Left lung (tissue), 10 donors: ENCODE data around the gene BBOX1. TPM values are rescaled to one million over a fixed set of nuclear protein-coding genes. Genes with fewer than 3 reads are reported as not detected.
A peak's percentile ranks its signal among the peaks of the same experiment; 100 is the strongest.
"Not testable (repeated sequence)": the region's sequence is repeated elsewhere in the genome, so short reads cannot be mapped to it uniquely, and the experiment has no call there.

ENCODE experiments used
- ATAC-seq: fragments of 200-7000 bp; cut with Tn5 transposase; one replicate; pipeline ENCODE4 v1.9.1; 2020; ENCODE audit warnings: moderate library complexity
- DNase-seq, 4 donors: peaks; one replicate each; pipeline ENCODE4 v3.0.0-alpha.2; 2013 to 2020
- H3K27ac ChIP-seq, 2 donors: fragments of 200-600 bp; sonication (generic) in 1 of 2; one replicate each; pipeline versions ENCODE4 v1.5.0 to v1.8.0; 2020 to 2021
- H3K27me3 ChIP-seq, 2 donors: fragments of 200-600 bp; sonication (generic) in 1 of 2; one replicate each; pipeline versions ENCODE4 v1.5.0 to v1.8.0; 2020 to 2021
- H3K36me3 ChIP-seq, 2 donors: fragments of 200-600 bp; sonication (generic) in 1 of 2; one replicate each; pipeline versions ENCODE4 v1.5.0 to v1.8.0; 2020 to 2021
- H3K4me1 ChIP-seq, 2 donors: fragments of 200-600 bp; one replicate each; pipeline ENCODE4 v1.8.0; 2021
- H3K4me3 ChIP-seq, 2 donors: fragments of 200-600 bp; sonication (generic) in 1 of 2; one replicate each; pipeline versions ENCODE4 v1.5.0 to v1.8.0; 2020 to 2021; ENCODE audit warnings: mild to moderate bottlenecking in 1 of 2
- H3K9me3 ChIP-seq, 2 donors: fragments of 200-600 bp; sonication (generic) in 1 of 2; one replicate each; pipeline versions ENCODE4 v1.5.0 to v1.8.0; 2020 to 2021
- intact Hi-C, 2 donors: fragments of 100-400 bp; cut with DNase I; formaldehyde crosslinking; loops; one replicate each; pipeline versions ENCODE4 v1.11.2 to v1.14.2; 2022
- polyA plus RNA-seq, 6 donors: library from polyadenylated mRNA; unstranded; fragments of 120-200 nt; gene quantifications; one replicate each; pipeline ENCODE4 v1.2.1, GENCODE V29; 2013; ENCODE audit not compliant: insufficient read length in 6 of 6
- total RNA-seq, 2 donors: library from RNA; stranded (reverse); fragmentation: NEBNext Ultra II Directional; extraction: Animal tissue kit (Norgen Biotek cat#: 25700); gene quantifications; one replicate each; pipeline ENCODE4 v1.2.1, GENCODE V29; 2021
- TF ChIP-seq, protein P1 (sequence below), 2 donors: fragments of 200-600 bp; sonication (generic) in 1 of 2; IDR thresholded peaks; one replicate each; pipeline versions ENCODE4 v1.5.0 to v1.8.0; 2021; ENCODE audit warnings: antibody characterized with exemption in 2 of 2
- donor health status: DM: no; HTN: yes; CAD: no.
- donor health status: DM: no; HTN: no; CAD: no.

The BBOX1 gene
- total and polyA plus RNA-seq, 8 donors: 0.11 to 0.64 (median 0.36) TPM; not detected in 2

DNA sequence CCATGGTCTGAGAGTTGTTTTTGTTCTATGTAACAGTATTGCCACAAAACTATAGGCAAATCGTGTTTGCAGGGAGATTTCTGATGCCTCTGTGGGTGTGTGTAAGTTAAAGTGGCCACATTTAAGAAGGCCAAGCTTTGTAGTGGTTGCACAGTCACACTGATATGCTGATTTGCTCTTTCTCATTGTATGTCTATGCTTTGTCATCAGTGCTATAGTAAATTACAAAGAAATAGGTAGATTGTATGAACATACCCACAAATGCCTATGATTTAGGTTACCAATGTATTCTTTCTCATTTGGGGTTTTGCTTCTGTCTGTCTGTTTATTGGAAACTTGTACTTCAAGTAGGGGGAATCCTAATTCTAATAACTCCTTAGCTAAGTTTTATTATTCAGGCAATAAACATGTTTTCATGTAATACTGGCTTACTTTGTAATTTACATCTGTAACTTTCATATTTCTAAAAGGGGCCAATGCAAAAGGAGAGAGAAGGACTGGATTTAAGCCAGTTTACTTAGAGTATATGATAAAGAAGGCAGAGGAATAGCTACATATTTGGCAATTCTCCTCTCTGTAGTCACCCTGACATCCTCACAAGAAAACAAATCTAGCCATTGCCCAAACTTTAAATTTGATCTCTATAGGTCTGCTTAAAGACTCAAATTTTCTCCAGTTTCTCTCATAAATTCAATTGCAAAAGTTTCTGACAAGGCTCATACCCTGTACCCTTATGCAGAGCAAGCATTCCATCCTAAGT lies 44.7 kb upstream of the BBOX1 start:
- Histone ChIP-seq H3K4me3 (peak overlapping the region; percentile 27 to 35), H3K9me3 (no peaks in the 10 kb centered on the region), H3K27ac (peak overlapping the region in 1 of 2 donors; percentile 65), H3K36me3 (no peaks in the 10 kb centered on the region), H3K27me3 (peaks cover 5 to 20% of the 10 kb centered on the region in 2 donors), H3K4me1 (peaks cover 0 to 7% of the 10 kb centered on the region in 2 donors)
- ATAC-seq: no peak
- intact Hi-C loops: no loop called here
- no peak for DNase-seq
- TF ChIP-seq, protein P1, sequence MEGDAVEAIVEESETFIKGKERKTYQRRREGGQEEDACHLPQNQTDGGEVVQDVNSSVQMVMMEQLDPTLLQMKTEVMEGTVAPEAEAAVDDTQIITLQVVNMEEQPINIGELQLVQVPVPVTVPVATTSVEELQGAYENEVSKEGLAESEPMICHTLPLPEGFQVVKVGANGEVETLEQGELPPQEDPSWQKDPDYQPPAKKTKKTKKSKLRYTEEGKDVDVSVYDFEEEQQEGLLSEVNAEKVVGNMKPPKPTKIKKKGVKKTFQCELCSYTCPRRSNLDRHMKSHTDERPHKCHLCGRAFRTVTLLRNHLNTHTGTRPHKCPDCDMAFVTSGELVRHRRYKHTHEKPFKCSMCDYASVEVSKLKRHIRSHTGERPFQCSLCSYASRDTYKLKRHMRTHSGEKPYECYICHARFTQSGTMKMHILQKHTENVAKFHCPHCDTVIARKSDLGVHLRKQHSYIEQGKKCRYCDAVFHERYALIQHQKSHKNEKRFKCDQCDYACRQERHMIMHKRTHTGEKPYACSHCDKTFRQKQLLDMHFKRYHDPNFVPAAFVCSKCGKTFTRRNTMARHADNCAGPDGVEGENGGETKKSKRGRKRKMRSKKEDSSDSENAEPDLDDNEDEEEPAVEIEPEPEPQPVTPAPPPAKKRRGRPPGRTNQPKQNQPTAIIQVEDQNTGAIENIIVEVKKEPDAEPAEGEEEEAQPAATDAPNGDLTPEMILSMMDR (IDR thresholded peaks at IDR 0.05): no peak

DNA sequence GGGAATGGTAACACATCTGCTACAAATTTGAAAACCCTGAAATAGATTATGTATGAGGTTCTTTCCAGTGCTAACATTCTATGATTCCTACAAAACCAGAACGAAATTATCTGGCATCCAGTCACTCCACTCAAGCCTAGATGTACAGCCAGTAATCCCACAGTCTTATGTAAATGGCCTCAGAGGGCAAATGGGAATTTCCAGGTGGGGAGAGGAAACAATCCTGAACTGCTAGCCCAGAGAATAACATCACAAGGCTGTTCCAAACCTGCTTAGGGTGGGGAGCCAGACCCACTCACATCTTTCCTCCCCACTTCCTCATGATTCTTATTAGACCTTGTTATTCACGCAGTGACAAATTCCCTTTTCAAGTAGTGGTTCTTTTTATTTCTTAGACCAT lies 43.2 kb upstream of the BBOX1 start:
- intact Hi-C loops: no loop called here
- no peak for ATAC-seq
- TF ChIP-seq, protein P1 (IDR thresholded peaks at IDR 0.05): no peak
- Histone ChIP-seq H3K4me3 (no peak overlapping the region), H3K9me3 (no peaks in the 10 kb centered on the region), H3K27me3 (peaks cover 5 to 20% of the 10 kb centered on the region in 2 donors), H3K27ac (no peak overlapping the region), H3K36me3 (no peaks in the 10 kb centered on the region), H3K4me1 (no peaks in the 10 kb centered on the region)
- no peak for DNase-seq

DNA sequence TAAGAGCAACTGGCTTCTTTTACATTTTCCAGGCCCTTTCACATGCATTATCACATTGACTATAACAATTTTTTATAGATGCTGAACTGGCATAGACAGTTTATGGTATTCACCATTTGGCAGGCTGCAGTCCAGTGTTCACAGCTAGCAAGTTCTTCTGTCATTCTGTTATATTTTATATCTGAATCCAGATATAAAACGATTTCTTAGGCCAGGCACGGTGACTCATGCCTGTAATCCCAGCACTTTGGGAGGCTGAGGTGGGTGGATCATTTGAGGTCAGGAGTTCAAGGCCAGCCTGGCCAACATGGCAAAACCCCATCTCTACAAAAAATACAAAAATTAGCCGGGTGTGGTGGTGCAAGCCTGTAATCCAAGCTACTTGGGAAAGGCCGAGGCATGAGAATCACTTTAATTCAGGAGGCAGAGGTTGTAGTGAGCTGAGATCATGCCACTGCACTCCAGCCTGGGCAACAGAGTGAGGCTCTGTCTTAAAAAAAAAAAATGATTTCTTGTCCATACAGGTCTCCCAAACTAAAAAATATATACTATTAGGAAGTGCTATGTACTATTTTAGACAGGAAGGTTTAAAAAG lies 39.4 kb upstream of the BBOX1 start:
- H3K36me3 ChIP-seq, DNase-seq, H3K9me3 ChIP-seq, H3K4me1 ChIP-seq, H3K4me3 ChIP-seq, intact Hi-C loops, ATAC-seq, H3K27me3 ChIP-seq, H3K27ac ChIP-seq: not testable (repeated sequence)

DNA sequence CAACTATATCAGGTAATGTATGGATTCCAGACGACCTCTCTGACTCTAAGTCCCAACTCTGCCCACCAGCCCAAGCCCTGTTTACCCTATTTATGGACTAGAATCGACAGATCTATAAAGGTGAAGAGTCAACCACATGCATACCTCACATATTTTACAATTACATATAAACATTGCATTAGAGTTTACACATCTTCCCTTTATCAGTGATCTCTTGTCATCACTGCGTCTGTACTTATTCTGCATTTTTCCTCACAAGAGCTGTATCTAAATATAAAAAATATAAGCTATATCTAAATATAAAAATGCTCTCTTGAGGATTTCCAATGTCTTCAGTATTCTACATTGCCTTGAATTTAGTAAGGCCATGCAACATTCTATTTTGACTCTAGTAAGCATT lies 38.2 kb upstream of the BBOX1 start:
- Histone ChIP-seq H3K36me3 (no peaks in the 10 kb centered on the region), H3K4me3 (no peak overlapping the region), H3K27me3 (no peaks in the 10 kb centered on the region), H3K27ac (no peak overlapping the region), H3K4me1 (no peaks in the 10 kb centered on the region), H3K9me3 (no peaks in the 10 kb centered on the region)
- TF ChIP-seq, protein P1 (IDR thresholded peaks at IDR 0.05): no peak
- intact Hi-C loops: no loop called here
- DNase-seq: no peak
- no peak for ATAC-seq

DNA sequence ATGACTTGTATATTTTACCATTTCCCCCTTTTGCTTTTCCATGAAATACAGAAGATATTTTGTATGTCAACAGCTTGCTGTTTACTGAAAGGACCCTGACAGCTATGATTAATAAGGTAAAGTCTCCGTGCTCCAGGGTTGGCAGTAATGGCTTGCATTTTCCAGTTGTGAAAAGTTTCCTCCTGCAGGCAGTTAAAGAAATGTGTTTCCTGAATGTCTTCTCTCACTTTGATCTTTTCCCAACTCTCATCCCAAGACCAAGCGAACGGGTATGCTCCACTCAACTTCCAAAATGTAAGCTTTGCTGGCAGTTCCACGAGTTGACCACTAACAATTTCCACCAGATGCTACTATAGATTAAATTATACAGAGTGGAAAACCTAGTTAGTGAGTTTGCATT lies 37.8 kb upstream of the BBOX1 start:
- Histone ChIP-seq H3K4me3 (no peak overlapping the region), H3K27ac (no peak overlapping the region), H3K9me3 (no peaks in the 10 kb centered on the region), H3K4me1 (no peaks in the 10 kb centered on the region), H3K36me3 (no peaks in the 10 kb centered on the region), H3K27me3 (no peaks in the 10 kb centered on the region)
- TF ChIP-seq, protein P1 (IDR thresholded peaks at IDR 0.05): no peak
- DNase-seq (no peak), ATAC-seq (no peak)
- intact Hi-C loops: no loop called here
